Effector CD8-positive, alpha-beta T cell (primary cell): Measurements from ENCODE around the gene MGMT.

Experiments used
- DNase-seq: peaks from one replicate; lab custom pipeline; 2025; lab: John Stamatoyannopoulos, UW

MGMT gene

DNA sequence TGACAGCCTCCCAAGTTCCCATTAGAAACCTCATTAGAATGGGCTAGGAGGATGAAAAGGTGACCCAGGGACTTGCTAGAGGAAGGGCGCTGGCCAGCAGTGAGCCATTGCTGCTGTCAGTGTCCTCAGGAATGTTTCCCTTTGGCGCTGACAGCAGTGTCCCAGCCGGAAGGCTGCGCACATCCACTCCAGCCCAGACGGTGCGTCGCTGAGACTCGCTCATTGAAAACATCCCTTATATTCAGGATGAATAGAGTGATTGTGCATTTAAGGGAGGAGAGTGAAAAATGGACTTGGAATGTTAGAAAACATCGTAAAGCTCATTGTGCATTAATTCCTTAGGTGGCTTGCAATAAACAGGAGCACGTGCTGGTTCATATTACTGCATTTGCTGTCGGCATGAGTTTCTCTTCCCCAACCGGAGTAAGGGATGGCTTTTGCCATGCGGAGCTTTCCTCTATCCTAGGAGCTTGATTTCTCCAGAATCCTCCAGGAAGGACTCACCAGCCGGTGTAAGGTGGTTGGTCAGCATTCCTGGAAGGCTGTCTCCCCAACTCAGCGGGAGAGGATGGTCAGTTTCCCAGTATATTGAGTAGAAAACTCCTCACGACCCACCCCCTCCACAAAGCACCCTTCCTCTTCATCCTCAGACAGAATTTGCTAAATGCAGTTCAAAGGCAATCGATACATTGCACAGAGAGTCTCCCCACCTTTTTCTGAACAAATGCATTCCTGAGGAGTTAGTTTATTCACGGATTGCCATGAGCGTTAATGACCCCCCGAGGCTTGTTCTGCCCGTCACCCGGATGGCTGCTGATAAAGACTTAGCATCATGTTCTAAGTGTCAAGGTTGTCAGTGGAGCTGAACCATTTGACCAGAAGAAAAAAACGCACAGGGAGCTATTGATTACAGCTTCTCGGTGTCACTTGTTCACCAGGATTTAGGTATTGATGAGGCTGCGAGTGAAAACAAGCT, 295.2 kb downstream of the MGMT start:
- no peak for DNase-seq

DNA sequence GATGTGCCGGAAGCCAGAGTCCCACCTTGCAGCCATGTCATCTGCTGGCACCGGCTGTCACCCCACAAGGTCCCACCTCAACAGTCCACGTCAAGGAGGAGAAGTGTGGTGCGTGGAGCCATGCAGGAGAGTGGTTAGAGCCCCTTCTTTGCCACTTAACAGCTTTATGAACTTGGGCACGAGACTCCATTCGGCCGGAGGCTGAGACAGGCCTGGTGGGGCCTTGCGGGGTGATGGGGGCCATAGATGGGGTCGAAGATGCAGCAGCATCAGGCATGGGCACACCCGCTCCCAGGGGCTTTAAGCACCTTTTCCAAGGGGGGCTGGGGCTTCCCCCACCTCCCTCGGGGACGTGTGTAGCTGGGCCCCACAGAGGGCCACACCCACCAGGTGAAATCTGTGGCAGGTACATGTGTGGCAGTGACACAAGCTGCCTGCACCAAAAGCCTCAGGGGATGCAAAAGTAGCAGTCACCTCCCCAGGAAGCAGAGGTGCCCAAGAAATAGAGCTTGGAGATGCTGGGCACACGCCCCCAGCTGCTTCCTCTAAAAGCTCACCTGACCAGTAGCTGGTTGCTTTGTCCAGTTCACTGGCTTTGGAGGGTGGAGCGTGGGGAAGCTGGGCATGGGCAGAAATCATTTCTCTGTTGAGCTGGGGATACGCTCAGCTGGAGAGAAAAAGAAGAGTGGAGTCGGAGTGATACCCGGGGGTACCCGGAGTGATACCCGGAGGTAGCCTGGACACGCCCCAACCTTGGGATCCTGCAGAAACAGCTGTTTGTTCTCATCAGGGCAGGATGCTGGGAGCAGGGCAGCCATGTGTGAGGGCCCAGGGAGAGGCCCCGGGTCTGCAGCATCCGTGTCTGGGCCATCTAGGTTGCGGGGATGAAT, 297.2 kb downstream of the MGMT start:
- no peak for DNase-seq

DNA sequence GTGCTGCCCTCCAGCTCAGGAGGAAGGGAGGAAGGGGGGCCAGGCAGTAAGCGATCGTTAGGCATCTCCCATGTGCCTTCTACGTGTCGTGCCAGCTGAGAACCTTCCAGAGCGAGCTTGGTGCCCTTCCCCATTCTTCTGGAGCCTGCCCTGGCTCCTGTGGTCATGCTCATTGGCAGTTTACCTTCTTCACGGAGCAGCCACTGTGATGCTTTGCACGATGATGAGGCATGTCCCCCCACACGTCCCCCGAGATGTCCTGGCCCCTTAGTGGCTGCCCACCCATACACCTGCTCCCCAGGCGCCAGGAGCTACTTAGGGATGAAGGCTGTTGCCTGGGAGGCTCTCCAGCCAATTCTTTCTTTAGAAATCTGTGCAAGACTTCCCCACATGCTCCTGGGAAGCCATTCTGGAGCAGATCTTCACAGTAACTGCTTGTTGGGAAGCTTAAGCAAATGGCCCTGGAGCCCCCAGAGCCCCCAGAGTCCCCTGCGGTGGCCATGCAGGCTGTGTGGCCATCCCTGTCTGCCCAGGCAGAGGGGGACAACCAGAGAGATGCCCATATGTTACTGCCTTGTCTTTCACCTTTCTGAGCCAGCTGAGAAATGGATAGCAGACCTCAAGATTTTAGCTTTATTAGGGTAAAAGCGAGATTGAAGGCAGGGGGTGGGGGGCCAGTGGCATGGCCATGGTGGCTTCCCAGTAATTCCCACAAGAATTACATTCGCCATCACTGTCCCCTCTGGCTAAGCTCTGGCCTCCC, 298.0 kb downstream of the MGMT start:
- DNase-seq = no peak

DNA sequence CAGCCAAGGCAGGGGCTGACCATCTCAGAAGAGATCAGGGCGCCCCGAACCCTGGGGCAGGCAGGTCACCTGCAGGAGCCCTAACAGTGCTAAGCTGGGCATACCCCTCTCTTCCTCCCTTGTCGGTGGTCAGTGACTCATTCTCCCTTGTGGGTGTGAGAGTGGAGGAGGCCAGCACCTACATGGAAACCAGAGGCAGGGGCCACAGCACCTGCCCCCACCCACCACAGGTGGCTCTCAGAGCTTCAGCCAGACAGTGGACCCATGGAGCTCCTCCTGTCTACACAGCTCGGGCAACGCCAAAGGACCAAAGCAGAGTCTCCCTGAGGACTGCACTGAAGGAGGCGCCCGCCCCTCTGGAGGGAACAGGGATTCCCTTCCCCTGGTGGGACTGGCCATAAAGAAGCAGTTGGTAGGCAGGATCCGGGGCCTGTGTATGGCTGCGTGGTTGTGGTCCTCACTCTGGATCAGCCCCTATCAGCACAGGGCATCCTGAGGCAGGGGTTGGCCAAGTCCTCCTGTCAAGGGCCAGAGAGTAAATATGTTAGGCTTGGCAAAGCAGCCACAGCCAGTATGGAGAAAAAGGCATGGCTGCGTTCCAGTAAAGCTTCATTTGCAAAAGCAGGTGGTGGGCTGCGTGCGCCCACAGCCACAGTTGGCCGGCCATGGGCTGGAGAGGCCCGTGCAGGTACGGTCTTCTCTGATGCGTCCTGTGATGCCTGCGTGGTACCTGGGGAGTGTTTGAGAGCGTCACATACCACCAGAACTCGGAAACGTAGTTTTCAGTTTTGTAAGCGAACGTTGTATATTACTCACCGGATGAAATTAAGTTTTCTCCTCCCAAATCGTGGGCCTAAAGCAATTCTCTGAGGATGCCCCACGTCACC, 298.9 kb downstream of the MGMT start:
- DNase-seq = no peak

DNA sequence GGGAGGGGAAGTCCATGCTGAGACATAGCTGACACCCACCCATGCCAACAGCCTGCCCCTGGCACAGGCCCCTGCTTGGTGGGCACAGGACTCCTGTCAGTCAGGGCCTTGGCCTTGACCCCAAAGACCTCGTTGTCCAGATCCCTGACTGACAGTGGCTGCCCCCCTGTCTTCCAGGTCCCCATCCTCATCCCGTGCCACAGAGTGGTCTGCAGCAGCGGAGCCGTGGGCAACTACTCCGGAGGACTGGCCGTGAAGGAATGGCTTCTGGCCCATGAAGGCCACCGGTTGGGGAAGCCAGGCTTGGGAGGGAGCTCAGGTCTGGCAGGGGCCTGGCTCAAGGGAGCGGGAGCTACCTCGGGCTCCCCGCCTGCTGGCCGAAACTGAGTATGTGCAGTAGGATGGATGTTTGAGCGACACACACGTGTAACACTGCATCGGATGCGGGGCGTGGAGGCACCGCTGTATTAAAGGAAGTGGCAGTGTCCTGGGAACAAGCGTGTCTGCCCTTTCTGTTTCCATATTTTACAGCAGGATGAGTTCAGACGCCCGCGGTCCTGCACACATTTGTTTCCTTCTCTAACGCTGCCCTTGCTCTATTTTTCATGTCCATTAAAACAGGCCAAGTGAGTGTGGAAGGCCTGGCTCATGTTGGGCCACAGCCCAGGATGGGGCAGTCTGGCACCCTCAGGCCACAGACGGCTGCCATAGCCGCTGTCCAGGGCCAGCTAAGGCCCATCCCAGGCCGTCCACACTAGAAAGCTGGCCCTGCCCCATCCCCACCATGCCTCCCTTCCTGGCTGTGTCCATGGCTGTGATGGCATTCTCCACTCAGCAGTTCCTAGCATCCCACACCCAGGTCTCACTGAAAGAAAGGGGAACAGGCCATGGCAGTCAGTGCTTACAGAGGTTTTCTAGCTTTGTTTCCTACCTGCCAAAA, 299.8 kb downstream of the MGMT start:
- DNase-seq = no peak

DNA sequence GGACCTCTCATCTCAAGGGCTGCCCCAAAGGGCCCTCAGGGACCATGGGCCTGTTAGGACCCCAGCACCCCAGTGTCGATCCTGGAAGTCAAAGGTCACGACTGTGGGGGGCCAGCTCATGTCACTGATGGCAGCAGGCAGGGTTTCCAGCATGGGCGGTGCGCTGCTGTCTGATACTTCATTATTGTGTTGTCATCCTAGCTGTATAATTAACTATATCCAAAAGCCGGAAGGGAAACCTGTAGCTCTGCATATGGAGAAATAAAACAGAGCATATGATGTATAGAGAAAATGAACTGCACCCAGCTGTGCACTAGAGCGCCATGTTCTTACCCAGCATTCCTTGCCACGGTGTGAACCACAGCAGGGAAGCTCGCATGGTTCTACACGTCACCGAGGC, 300.7 kb downstream of the MGMT start:
- no peak for DNase-seq

DNA sequence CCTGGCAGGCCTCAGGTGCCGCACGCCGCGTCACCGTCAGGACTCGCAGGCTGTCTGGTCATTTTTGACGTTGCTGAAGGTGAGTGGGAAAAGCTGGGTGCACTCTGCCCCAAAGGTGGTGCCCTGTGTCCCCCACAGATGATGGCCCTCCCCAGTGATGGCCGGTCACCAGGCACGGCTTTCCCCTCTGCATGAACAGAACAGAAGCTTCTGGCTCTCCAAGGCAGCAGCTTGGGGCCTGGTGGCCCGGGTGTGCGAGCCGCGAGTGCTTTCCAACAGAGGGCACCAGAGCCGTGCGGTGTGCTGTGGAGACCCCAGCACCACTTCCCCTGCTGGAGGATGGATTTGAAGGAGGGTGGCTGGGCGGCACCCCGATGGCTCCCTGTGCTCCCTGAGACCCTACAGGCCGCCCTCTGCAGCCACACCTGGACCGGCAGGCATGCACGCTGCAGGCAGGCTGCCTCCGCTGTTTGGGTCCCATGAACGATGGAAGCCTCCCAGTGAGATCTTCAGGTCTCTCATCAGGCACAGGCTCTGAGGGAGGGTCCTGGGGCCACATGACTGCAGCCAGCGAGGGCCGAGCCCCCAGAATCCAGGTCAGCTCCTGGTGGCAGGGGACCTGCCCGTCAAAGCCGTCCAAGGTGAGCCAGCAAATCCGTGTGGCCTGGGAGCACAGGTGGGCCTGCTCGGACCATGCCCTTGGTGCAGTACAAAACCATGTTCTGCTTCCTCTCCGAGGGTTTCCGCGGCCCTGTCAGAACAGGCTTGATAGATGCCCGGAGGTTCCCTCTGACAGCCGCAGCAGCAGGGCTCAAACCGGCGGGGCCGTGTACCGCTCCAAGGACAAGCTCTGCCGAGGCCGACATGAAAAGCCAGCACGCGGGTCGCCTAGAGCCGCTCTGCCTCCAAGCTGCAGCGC, 301.7 kb downstream of the MGMT start:
- no peak for DNase-seq

DNA sequence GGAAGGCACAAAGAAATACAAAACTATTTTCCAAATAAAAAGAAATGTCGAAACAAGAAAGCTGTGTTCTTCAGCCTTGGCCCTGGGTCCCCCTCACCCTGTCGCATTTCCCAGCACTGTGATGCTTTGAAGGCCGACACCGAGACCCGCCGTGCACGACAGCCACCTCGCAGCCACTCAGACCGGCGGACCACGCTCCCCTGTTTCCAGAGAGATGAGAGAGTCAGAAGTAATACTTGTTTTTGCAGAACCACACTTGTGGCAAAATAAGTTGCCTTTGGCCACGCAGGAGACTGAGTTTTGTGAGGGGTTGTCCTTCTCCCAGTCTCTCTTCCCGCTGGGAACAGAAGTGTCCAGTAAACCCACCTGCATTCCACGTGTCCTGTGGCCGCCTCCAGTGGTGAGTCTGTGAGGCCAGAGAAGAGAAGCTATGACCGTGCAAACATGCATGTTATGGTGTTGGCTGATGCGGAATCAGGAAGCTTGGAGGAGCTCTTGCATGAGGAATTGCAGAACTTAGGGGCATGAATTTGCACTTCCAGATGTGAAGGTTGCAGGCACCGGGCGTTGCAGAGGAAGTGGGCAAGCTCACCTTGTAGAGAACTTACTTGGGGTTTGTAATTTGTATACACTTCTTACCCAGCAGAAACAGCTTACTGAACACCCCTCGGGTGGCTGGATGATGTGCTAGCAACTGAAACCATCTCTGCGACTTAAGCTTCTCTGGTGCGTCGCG, 302.5 kb downstream of the MGMT start:
- DNase-seq = no peak

DNA sequence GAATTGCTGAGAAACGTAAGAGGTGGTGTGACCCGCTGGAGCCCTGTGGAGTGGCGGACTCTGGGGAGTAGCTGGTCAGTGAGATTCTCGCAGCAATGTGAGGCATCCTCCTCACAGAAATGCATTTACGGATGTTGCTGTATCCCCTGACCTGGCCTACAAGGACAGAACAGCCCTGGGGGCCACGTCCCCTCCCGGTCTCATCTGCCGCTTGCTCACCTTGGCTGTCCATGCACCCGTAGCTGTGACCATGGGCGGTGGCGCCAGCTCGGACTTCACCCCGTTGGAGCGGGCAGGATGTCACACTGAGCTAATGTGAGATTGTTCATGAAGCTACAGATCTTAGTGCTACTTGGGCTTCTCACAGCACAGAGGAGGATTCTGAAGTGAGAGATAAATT, 303.2 kb downstream of the MGMT start:
- no peak for DNase-seq

DNA sequence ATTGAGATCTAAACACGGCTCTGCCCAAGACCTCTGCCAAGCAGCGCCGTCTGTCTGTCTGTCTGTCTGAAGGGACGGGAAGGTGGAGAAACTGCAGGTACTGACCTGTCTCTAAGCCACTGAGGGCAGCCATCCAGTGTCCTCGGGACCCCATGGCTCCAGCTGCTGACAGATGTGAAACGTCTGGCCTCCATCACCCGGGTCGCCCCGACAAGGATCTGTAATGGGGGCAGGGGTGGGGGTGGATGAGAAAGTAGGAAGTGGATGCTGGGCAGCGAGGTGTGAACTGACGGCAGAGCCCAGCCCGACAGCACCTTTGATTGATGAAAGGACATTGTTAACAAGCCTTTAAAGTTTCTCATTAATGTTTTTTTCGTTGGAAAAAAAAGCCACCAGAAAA, 304.0 kb downstream of the MGMT start:
- no peak for DNase-seq

DNA sequence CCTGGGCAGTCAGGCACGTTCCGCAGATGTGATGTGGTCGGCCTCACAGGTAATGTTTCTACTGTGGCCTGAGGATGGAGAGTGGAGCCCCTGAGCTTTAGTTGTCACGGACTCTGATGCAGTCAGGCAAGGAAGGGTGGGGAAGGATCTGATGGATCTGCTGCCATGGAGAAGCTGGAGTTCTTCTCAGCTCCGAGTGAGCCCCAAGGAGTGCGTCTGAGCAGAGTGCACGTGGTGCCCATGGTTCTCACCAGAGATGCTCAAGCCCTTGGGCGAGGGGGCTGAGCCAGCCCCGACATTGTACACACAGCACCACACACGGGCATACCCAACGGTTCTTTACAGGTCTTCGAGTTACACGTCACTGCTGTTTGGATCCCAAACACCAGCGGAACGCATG, 304.5 kb downstream of the MGMT start:
- DNase-seq = no peak

DNA sequence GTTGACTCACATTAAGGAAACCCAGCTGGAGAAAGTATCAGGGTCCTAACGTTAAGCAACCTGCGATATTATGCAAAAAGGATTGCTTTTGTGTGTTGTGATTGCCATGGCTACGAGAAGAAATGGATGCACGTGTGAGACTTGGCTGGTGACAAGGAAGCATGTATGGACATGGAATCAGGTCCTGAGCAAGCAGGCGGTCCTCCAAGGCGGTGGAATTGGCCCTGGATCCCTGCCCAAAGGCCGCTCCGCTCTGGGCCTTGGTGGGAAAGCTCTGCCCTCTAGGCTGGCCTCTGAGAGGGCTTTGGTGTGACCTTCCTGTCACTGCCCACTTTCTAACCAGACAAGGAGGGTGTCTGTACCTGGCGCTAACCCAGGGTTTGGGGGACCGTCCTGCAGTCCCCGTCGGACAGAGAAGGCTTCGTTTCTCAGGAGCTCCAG, 305.0 kb downstream of the MGMT start:
- DNase-seq = no peak

DNA sequence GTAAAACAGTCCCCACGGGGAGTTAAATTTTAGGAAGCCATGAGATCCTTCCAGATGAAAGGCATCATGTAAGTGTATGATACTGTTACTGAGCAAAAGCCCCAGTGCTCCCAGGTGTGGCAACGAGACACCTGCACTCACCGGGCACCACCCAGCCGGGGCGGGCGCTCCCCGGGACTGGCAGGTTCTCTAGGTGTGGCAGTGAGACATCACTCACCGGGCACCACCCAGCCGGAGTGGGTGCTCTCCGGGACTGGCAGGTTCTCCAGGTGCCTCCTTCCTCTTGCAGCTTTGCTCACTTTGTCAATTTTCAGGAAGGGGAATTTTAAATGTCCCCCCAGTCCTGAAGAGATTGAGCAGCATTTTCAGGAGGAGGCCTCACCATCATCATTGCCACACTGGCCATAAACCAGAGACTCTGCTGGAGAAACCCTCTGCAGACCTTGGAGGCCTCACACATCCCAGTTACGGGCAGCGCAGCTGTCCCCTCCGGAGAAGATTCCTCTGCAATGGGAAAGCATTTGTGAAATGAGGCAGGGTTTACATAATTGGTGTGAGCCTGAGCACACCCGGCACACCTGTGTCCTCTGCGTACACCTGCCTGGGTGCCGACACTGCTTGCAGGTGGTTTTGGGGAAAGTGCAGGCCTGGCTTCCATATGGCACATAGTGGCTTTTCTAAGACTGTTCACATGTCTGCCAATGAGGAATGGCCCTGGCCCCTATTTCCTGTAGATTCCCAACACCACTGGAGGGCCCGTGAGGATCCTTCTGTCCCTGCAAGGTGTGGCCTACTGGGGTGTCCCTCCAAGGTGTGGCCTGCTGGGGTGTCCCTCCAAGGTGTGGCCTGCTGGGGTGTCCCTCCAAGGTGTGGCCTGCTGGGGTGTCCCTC, 305.7 kb downstream of the MGMT start:
- no peak for DNase-seq

DNA sequence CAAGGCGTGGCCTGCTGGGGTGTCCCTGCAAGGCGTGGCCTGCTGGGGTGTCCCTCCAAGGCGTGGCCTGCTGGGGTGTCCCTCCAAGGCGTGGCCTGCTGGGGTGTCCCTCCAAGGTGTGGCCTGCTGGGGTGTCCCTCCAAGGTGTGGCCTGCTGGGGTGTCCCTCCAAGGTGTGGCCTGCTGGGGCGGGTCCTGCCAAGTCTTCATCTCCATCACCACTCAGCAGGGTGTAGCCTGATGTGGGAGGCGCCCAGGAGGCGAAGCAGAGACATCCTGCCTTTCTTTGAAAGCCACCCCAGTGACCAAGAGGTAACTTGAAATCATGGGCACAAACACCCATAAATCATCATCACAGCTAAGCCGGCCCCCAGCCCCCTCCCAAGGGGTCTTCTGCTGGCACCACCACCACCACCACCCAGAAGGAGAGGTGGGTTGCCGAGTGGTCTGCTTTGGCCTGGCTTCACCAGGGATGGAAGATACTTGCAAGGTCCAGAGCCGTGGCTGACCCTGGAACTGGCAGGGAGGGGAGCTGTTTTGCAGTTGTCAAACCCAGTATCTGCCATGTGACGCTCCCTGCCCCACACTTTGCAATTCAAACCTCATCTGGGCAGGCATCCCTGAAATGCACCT, 306.4 kb downstream of the MGMT start:
- DNase-seq = no peak

DNA sequence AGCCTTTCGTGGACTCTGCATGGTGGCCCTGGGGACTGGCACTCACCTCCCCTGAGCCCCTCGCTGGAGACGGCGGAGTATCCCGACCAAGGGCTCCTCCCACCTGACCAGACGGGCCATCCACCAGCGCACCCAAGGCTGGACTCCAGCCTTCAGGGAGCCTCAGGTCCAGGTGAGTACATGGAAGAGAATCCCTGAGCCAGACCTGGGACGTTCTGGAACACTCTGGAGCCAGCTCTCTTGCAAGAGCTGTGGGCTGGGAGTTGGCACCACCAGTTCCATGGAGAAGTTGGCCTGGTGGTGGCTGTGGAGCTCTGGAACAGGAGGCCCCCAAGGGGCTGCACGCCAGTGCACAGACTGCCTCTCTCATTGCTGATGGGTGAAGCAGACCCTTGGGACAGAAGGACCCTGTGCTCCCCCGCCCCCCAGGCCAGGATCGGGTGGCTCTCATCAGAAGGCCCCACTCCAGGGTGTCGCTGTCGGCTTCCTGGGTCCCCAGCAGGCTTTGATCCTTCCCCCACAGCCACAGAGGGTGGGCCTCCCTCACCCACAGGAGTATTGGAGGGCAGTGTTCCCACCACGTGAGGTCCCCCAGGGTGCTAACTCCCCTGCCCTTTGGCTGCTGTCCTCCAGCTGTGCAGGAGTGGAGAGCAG, 307.2 kb downstream of the MGMT start:
- no peak for DNase-seq
